HG03045 (cell line): Measurements from ENCODE around the gene NDUFS7.

Experiments used
- ATAC-seq: cut with Tn5 transposase; IDR thresholded peaks from one replicate; pipeline ENCODE4 v1.9.1; 2021; ENCODE audit warnings: mild to moderate bottlenecking, moderate library complexity; ENCODE audit not compliant: unreplicated experiment

Gene NDUFS7

GRCh38 chr19:1384478-1385110 is 887 bp downstream of the NDUFS7 start:
- ATAC-seq, result no peak

- ATAC-seq, result no peak
Measured at GRCh38 chr19:1385816-1386215, 2.1 kb downstream of the NDUFS7 start.

- ATAC-seq, result no peak
Measured at GRCh38 chr19:1386945-1387683, 3.4 kb downstream of the NDUFS7 start.

- no peak for ATAC-seq
Measured at GRCh38 chr19:1387684-1388636, 4.3 kb downstream of the NDUFS7 start.

- no peak for ATAC-seq
Measured at GRCh38 chr19:1388637-1389026, 4.9 kb downstream of the NDUFS7 start.

- ATAC-seq, result no peak
Measured at GRCh38 chr19:1389033-1389940, 5.6 kb downstream of the NDUFS7 start.

GRCh38 chr19:1390890-1391423 is 7.2 kb downstream of the NDUFS7 start:
- ATAC-seq, result no peak

GRCh38 chr19:1392407-1392806 is 8.7 kb downstream of the NDUFS7 start:
- no peak for ATAC-seq

GRCh38 chr19:1392939-1393530 is 9.3 kb downstream of the NDUFS7 start:
- ATAC-seq, result no peak

- no peak for ATAC-seq
Measured at GRCh38 chr19:1393841-1394240, 10.1 kb downstream of the NDUFS7 start.

GRCh38 chr19:1394252-1395193 is 10.8 kb downstream of the NDUFS7 start:
- no peak for ATAC-seq

GRCh38 chr19:1395194-1396018 is 11.7 kb downstream of the NDUFS7 start:
- no peak for ATAC-seq

GRCh38 chr19:1396019-1396767 is 12.5 kb downstream of the NDUFS7 start:
- no peak for ATAC-seq

- ATAC-seq, result no peak
Measured at GRCh38 chr19:1396768-1397679, 13.3 kb downstream of the NDUFS7 start.

- ATAC-seq, result no peak
Measured at GRCh38 chr19:1397838-1398237, 14.1 kb downstream of the NDUFS7 start.

GRCh38 chr19:1399079-1399478 is 15.4 kb downstream of the NDUFS7 start:
- no peak for ATAC-seq
